Measurements from ENCODE around the gene NTSR2.

Gene NTSR2

DNA sequence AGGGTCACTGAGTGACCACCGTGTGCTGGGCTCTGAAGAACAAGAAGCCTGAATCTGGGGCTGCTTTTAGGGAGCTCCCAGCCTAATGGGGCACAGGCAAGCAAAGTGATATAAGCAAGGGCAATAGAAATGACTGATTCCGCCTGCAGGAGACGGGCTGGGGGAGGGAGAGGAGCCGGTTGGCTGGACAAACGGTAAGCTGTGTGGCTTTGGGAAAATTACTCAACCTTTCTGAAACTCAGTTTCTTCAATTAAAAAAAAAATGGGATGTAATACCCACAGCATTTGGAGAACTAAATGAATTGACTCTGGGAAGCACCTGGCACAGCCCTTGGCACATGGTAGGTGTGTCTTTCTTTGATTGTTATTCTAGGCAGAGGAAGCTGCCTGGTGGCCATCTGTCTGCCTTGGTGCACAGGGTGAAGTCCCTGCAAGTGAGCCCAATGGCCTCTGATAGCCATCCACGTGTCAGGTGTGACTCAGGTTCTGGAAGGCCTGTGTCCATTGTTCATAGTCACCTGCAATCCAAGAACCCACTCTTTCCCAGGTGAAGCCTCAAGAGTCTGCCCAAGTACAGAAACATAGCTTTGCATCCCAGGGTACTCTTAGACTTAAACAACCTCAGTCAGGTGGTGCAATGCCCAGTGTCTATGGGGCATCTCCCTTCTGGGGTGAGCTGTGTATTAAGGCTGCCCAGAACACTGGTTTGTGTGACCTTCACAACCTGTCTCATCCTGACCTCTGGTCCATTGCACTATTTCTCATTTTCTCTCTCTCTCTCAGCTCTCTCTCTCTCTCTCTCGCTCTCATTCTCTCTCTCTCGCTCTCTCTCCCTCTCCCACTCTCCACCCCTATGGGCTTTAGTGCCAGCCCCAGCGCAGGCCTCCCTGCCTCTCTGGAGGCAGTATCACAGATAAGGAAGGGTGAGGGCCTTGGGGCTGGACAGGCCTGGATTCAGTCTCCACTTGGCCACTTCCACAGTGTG lies 30.0 kb upstream of the NTSR2 start:
- H3K4me1 ChIP-seq (ENCODE audit: control insufficient read depth, insufficient read depth, low read length) = no peaks in the 10 kb centered on the region
- H3K36me3 ChIP-seq (ENCODE audit: control insufficient read depth, insufficient read depth, low read length) = no peaks in the 10 kb centered on the region
- H3K27ac ChIP-seq (ENCODE audit: low read length) = no peak overlapping the region
- WGBS (ENCODE audit: insufficient coverage, insufficient read length) = no CpG with 5 or more reads among the region's 9 CpGs
- no peak for DNase-seq (ENCODE audit: low read depth, low spot score)
- H3K9me3 ChIP-seq (ENCODE audit: control insufficient read depth, insufficient read depth, low read length) = no peaks in the 10 kb centered on the region
- no peak overlapping the region for H3K4me3 ChIP-seq (ENCODE audit: low read length)
- no peaks in the 10 kb centered on the region for H3K27me3 ChIP-seq (ENCODE audit: control insufficient read depth, insufficient read depth, low read length)

DNA sequence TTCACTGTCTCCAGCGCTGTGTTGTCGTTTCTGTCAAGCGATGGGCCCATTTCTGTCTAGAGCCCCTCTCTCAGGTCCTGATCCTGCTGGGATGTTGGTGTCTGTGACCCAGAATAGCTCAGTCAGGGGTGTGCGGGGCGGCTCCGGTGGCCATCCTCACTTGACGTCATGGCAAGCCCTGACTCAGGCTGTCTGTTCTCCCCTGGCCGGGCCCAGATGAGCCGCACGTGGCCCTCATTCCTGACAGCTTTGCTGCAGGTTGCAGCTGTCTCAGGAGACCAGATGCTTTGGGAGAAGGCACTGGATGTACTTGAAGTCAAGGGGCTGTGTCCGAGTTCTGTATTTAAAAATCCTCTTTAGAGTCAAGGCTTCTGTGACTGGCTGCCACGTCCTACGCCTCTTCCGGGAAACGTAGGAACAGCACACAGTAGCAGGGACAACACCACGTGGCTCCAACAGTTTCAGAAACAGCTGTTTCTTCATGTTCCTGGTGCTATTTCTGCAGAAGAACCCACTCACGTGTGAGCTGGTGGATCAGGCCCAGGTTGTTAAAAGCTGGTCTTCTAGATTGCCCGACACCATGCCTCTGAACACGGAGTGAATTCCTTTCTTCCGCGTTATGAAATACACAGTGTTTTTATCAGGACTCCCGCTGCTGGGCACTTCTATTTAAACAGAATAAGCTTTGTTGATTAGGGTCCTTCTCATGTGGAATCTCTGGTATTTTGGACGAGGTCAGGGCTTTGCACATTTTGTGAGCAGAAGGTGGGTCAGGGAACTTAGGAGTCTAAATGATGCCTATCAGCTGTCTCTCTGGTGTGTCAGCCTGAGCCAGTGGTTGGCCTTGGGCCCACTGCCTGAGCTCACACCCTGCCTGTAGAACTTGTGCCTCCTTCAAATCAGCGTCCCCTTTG lies 28.3 kb upstream of the NTSR2 start:
- Histone ChIP-seq H3K27ac (ENCODE audit: low read length) (no peak overlapping the region), H3K4me1 (ENCODE audit: control insufficient read depth, insufficient read depth, low read length) (no peaks in the 10 kb centered on the region), H3K27me3 (ENCODE audit: control insufficient read depth, insufficient read depth, low read length) (no peaks in the 10 kb centered on the region), H3K4me3 (ENCODE audit: low read length) (no peak overlapping the region), H3K36me3 (ENCODE audit: control insufficient read depth, insufficient read depth, low read length) (no peaks in the 10 kb centered on the region), H3K9me3 (ENCODE audit: control insufficient read depth, insufficient read depth, low read length) (no peaks in the 10 kb centered on the region)
- no CpG with 5 or more reads among the region's 24 CpGs for WGBS (ENCODE audit: insufficient coverage, insufficient read length)
- DNase-seq (ENCODE audit: low read depth, low spot score) = no peak

DNA sequence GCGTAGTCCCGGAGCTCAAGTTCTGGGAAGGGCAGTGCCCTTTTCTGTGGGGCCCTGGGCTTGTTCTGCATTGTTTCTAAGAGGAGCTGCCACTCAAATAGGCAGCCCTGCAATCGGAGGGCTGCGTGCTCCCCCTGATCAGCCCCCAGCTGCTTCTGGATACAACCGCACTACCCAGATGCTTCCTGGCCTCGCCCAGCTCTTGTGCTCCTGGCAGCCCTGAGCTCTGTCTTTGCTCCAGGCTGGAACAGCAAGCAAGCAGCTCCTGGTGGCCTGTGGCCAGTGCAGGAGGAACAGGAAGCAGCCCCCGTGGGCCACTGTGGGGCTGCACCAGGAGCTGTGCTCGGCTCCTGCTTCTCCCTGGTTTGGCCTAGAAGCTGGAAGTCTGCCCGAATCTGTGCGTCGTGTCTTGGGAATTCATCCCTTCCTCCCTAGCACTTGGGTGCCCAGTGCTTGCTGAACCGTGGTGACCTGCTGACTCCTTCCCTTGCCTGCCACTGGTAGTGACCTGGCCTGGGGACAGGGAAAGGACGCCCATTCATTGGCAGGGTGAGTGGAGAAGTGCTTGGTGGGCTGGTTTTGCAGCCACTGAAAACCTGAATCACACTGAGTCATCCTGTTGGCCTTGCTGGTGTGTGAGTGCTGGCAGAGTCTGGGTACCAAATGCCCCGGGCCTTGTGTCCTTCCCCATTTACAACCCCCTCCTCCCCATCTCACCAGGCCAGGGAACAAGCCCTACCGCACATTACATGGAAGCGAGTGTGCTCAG lies 27.3 kb upstream of the NTSR2 start:
- H3K27ac ChIP-seq (ENCODE audit: low read length) = no peak overlapping the region
- H3K4me3 ChIP-seq (ENCODE audit: low read length) = no peak overlapping the region
- no peaks in the 10 kb centered on the region for H3K9me3 ChIP-seq (ENCODE audit: control insufficient read depth, insufficient read depth, low read length)
- WGBS (ENCODE audit: insufficient coverage, insufficient read length) = no CpG with 5 or more reads among the region's 16 CpGs
- H3K36me3 ChIP-seq (ENCODE audit: control insufficient read depth, insufficient read depth, low read length) = no peaks in the 10 kb centered on the region
- DNase-seq (ENCODE audit: low read depth, low spot score) = no peak
- H3K27me3 ChIP-seq (ENCODE audit: control insufficient read depth, insufficient read depth, low read length) = no peaks in the 10 kb centered on the region
- no peaks in the 10 kb centered on the region for H3K4me1 ChIP-seq (ENCODE audit: control insufficient read depth, insufficient read depth, low read length)

DNA sequence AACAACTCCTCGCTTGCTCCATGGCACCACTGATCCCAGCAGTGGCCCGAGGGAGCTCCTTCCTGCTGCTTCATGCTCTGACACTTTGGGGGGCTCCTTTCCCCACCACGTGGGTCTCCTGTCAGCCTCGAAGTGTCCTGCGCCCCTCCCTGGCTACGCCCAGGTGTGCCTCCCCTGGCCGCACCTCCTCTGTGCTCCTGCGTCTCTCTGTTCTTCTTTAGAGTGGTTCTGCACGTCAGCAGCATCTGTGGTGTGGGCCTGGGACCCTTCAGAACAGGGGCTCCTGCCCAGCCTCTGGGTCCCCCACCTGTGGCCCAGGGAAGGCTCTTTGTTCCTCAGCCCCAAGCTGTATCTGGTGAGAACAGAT lies 26.7 kb upstream of the NTSR2 start:
- no peak for DNase-seq (ENCODE audit: low read depth, low spot score)
- Histone ChIP-seq H3K27me3 (ENCODE audit: control insufficient read depth, insufficient read depth, low read length) (no peaks in the 10 kb centered on the region), H3K36me3 (ENCODE audit: control insufficient read depth, insufficient read depth, low read length) (no peaks in the 10 kb centered on the region), H3K27ac (ENCODE audit: low read length) (no peak overlapping the region), H3K9me3 (ENCODE audit: control insufficient read depth, insufficient read depth, low read length) (no peaks in the 10 kb centered on the region), H3K4me1 (ENCODE audit: control insufficient read depth, insufficient read depth, low read length) (no peaks in the 10 kb centered on the region), H3K4me3 (ENCODE audit: low read length) (no peak overlapping the region)
- no CpG with 5 or more reads among the region's 9 CpGs for WGBS (ENCODE audit: insufficient coverage, insufficient read length)

DNA sequence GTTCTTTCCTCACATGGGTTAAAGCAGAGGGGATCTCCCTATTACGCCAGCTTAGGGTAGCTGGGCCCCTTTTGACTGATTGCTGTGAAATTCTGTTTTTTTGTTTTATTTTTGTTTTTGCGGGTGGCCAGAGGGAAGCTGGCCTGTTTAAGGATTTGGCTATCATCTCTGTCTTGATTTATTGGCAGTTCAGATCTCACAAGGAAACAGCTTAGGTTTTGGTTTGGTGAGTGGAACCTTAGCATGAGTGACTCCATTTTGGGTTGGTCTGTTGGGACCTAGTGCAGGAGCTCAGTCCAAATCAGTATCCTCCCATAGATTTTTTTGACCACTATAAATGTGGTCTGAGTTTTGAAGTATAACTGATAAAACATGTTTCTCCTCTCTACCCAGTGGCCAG lies 25.6 kb upstream of the NTSR2 start:
- DNase-seq (ENCODE audit: low read depth, low spot score) = no peak
- no peaks in the 10 kb centered on the region for H3K4me1 ChIP-seq (ENCODE audit: control insufficient read depth, insufficient read depth, low read length)
- no CpG with 5 or more reads among the region's 2 CpGs for WGBS (ENCODE audit: insufficient coverage, insufficient read length)
- no peak overlapping the region for H3K27ac ChIP-seq (ENCODE audit: low read length)
- no peak overlapping the region for H3K4me3 ChIP-seq (ENCODE audit: low read length)
- H3K27me3 ChIP-seq (ENCODE audit: control insufficient read depth, insufficient read depth, low read length) = no peaks in the 10 kb centered on the region
- no peaks in the 10 kb centered on the region for H3K9me3 ChIP-seq (ENCODE audit: control insufficient read depth, insufficient read depth, low read length)
- no peaks in the 10 kb centered on the region for H3K36me3 ChIP-seq (ENCODE audit: control insufficient read depth, insufficient read depth, low read length)

DNA sequence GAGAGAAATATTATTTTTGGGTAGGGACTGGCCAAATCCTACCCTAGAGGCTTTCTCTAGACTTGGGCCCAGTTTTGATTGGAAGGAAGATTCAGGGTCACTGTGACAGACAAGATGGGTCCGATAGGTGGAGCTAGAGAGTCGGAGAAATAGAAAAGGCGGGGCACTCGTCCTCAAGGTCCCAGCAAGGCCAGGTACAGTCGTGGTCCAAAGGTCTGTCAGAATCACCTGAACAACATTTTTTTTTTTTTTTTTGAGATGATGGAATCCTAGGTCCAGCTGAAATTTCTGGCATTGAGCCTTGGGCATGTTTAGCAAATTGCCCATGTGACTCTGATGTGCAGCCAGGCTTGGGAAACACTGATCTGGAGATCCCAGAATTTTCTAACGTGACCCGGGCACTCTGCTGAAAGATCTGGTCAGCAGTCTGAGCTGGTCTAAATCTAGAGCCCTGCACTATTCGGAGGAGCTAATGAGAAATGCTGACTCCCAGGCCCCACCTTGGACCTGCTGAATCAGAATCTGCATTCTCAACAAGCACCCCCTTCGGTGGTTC lies 23.0 kb upstream of the NTSR2 start:
- WGBS (ENCODE audit: insufficient coverage, insufficient read length) = no CpG with 5 or more reads among the region's 9 CpGs
- no peak for DNase-seq (ENCODE audit: low read depth, low spot score)
- Histone ChIP-seq H3K36me3 (ENCODE audit: control insufficient read depth, insufficient read depth, low read length) (no peaks in the 10 kb centered on the region), H3K4me1 (ENCODE audit: control insufficient read depth, insufficient read depth, low read length) (no peaks in the 10 kb centered on the region; the same call in 1 of the 2 replicates), H3K27me3 (ENCODE audit: control insufficient read depth, insufficient read depth, low read length) (no peaks in the 10 kb centered on the region), H3K27ac (ENCODE audit: low read length) (no peak overlapping the region), H3K4me3 (ENCODE audit: low read length) (no peak overlapping the region), H3K9me3 (ENCODE audit: control insufficient read depth, insufficient read depth, low read length) (no peaks in the 10 kb centered on the region)

DNA sequence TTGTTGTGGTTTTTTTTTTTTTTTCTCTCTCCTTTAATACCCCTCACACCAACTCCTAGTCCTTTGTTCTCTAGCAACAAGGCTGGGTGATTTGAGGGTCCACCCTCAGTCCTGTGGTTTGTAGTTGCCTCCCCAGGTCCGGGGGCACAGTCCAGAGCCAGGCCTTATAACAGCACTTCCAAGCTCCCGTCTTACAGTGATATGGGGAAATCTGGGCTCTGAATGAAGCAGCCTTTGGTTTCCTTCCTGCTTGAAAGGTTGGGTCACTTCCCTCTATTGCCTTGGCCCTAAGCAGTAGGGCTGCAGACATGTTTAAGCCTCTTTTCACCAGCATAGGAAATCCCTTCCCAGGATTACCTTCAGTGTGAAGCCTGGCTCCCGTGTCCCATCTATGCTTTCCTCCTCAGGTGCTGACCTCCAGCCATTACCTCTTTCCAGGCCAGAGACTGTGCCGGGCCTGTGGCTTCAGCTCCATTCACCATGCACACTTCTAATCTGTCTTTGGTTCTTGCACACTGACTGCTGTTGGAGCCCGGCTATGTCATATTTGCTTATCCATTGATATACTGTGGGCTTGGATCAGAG lies 21.2 kb upstream of the NTSR2 start:
- H3K36me3 ChIP-seq (ENCODE audit: control insufficient read depth, insufficient read depth, low read length) = no peaks in the 10 kb centered on the region
- no peak overlapping the region for H3K4me3 ChIP-seq (ENCODE audit: low read length)
- H3K27ac ChIP-seq (ENCODE audit: low read length) = no peak overlapping the region
- no peak for DNase-seq (ENCODE audit: low read depth, low spot score)
- H3K27me3 ChIP-seq (ENCODE audit: control insufficient read depth, insufficient read depth, low read length) = no peaks in the 10 kb centered on the region
- H3K9me3 ChIP-seq (ENCODE audit: control insufficient read depth, insufficient read depth, low read length) = no peaks in the 10 kb centered on the region
- no peaks in the 10 kb centered on the region; the same call in 1 of the 2 replicates for H3K4me1 ChIP-seq (ENCODE audit: control insufficient read depth, insufficient read depth, low read length)
- WGBS (ENCODE audit: insufficient coverage, insufficient read length) = no CpG with 5 or more reads among the region's 5 CpGs

DNA sequence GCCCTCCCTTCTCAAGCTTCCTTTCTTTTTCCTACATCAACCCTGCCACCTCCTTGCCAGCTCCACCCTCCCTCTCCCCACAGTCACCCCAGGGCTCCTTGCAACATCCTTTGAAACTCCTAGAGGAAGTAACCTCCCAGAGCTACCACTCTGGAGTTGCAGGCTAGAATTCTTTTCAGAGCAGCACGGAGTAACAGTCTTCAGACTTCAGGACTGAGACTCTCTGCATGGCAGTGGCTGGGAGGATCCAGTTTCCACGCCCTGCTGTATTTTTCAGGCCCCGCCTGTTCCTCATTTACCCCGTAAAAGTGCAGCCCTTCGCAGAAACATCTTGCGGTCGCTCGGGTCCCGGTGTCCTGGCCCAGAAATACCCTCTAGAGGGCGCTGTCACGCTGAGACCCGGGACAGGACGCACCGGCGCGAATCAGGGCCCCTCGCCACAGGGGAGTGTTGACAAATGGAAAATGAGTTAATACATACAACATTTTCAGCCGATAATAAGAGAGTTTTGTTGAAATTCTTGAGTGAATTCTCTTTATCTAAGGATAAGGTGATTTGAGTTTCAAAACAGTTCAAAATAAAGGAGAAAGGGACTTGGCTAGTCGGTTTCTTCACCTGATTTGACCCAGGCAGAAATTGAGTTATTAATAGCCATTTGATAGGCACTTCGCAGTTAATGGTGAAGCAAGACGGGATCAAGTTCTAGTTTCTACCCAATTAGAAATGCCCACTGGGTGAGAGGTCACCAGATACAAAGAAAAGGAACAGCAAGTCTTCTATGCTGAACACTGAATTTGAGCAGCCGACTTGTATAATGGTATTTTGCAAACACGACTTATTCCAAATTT lies 18.5 kb upstream of the NTSR2 start:
- Histone ChIP-seq H3K4me1 (ENCODE audit: control insufficient read depth, insufficient read depth, low read length) (peaks cover 2% of the 10 kb centered on the region; the same call in 1 of the 2 replicates), H3K27ac (ENCODE audit: low read length) (no peak overlapping the region), H3K27me3 (ENCODE audit: control insufficient read depth, insufficient read depth, low read length) (no peaks in the 10 kb centered on the region), H3K9me3 (ENCODE audit: control insufficient read depth, insufficient read depth, low read length) (no peaks in the 10 kb centered on the region), H3K4me3 (ENCODE audit: low read length) (no peak overlapping the region), H3K36me3 (ENCODE audit: control insufficient read depth, insufficient read depth, low read length) (no peaks in the 10 kb centered on the region)
- no CpG with 5 or more reads among the region's 23 CpGs for WGBS (ENCODE audit: insufficient coverage, insufficient read length)
- DNase-seq (ENCODE audit: low read depth, low spot score) = no peak

DNA sequence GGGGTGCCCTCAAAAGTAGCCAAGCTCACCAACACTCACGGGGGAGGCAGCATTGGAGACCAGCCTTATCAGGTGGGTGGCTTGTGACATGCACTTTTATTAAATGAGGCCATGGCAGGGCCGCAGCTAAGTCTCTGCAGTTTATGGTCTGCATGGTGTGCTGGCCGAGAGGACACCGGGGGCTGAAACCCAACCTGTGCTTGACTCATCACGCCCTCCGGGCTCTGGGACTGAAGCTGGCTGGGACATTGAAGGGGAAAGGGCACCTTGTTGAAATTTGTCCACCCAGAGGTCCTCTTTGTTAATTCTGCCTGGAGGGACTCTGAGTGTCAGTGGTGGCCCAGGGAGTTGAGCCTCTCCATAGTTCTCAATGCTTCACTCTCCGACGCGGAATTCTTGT lies 17.7 kb upstream of the NTSR2 start:
- no CpG with 5 or more reads among the region's 9 CpGs for WGBS (ENCODE audit: insufficient coverage, insufficient read length)
- H3K36me3 ChIP-seq (ENCODE audit: control insufficient read depth, insufficient read depth, low read length) = no peaks in the 10 kb centered on the region
- H3K4me1 ChIP-seq (ENCODE audit: control insufficient read depth, insufficient read depth, low read length) = peaks cover 2% of the 10 kb centered on the region; the same call in 1 of the 2 replicates
- no peaks in the 10 kb centered on the region for H3K27me3 ChIP-seq (ENCODE audit: control insufficient read depth, insufficient read depth, low read length)
- H3K9me3 ChIP-seq (ENCODE audit: control insufficient read depth, insufficient read depth, low read length) = no peaks in the 10 kb centered on the region
- no peak overlapping the region for H3K27ac ChIP-seq (ENCODE audit: low read length)
- no peak overlapping the region for H3K4me3 ChIP-seq (ENCODE audit: low read length)
- no peak for DNase-seq (ENCODE audit: low read depth, low spot score)
